ENCODE results near the gene CRIP2. TPM values are rescaled to one million over a fixed set of nuclear protein-coding genes. Genes with fewer than 3 reads are reported as not detected.

CRIP2 gene
- polyA plus RNA-seq, 1 donor from 2014 or later, result 214 TPM

GRCh38 chr14:105489542-105490266 is 15.1 kb downstream of the CRIP2 start:
- Histone ChIP-seq H3F3A (ENCODE audit: insufficient read depth, low read length, poor library complexity, severe bottlenecking) (no peaks in the 10 kb centered on the region), H3K27ac (ENCODE audit: low read length) (peak overlapping the region; percentile 93), H3K79me2 (replicated peaks; ENCODE audit: insufficient read depth, low read length) (no peaks in the 10 kb centered on the region), H3K9ac (ENCODE audit: low read length) (peak overlapping the region; percentile 96), H4K20me1 (ENCODE audit: insufficient read depth) (no peaks in the 10 kb centered on the region), H3K9me2 (ENCODE audit: insufficient read depth, low read length) (no peaks in the 10 kb centered on the region), H2AFZ (ENCODE audit: low read depth, low read length) (peak overlapping the region; percentile 59), H3K4me2 (ENCODE audit: low read length) (peak overlapping the region; percentile 79), H3K36me3 (ENCODE audit: insufficient read depth, low read length) (no peaks in the 10 kb centered on the region), H3K4me3 (ENCODE audit: low read length) (peak overlapping the region; percentile 93), H3K9me3 (ENCODE audit: low read length) (no peaks in the 10 kb centered on the region), H3K27me3 (ENCODE audit: insufficient read depth, low read depth, low read length) (peaks cover 29% of the 10 kb centered on the region)
- TF ChIP-seq CTCF (IDR thresholded peaks at IDR 0.05; ENCODE audit: poor library complexity, severe bottlenecking), result peak; percentile 93
- peak; percentile 60 for TF ChIP-seq POLR2AphosphoS5 (IDR thresholded peaks at IDR 0.05)
- TF ChIP-seq REST (IDR thresholded peaks at IDR 0.05; ENCODE audit: borderline replicate concordance), result peak; percentile 21
- peak; percentile 42 for TF ChIP-seq MXI1 (conservative IDR thresholded peaks at IDR 0.05; ENCODE audit: poor library complexity, severe bottlenecking)
- TF ChIP-seq EP300 (conservative IDR thresholded peaks at IDR 0.05; ENCODE audit: poor library complexity, severe bottlenecking), result no peak
- TF ChIP-seq EZH2 (IDR thresholded peaks at IDR 0.05; ENCODE audit: borderline replicate concordance, insufficient read depth, low read length, poor library complexity, severe bottlenecking), result no peak
- peak; percentile 72 for TF ChIP-seq RAD21 (conservative IDR thresholded peaks at IDR 0.05)
- peak; percentile 54 for TF ChIP-seq TAF1 (IDR thresholded peaks at IDR 0.05; ENCODE audit: low read depth)
- peak; percentile 87 for TF ChIP-seq SMC3 (conservative IDR thresholded peaks at IDR 0.05; ENCODE audit: poor library complexity)

GRCh38 chr14:105490267-105490571 is 15.6 kb downstream of the CRIP2 start:
- no peaks in the 10 kb centered on the region for H3K79me2 ChIP-seq (replicated peaks; ENCODE audit: insufficient read depth, low read length)
- no peaks in the 10 kb centered on the region for H4K20me1 ChIP-seq (ENCODE audit: insufficient read depth)
- peak overlapping the region; percentile 39 for H3K4me2 ChIP-seq (ENCODE audit: low read length)
- H3K27me3 ChIP-seq (ENCODE audit: insufficient read depth, low read depth, low read length), result peaks cover 28% of the 10 kb centered on the region
- peak overlapping the region; percentile 93 for H3K27ac ChIP-seq (ENCODE audit: low read length)
- peak overlapping the region; percentile 59 for H2AFZ ChIP-seq (ENCODE audit: low read depth, low read length)
- H3K9me2 ChIP-seq (ENCODE audit: insufficient read depth, low read length), result no peaks in the 10 kb centered on the region
- no peaks in the 10 kb centered on the region for H3F3A ChIP-seq (ENCODE audit: insufficient read depth, low read length, poor library complexity, severe bottlenecking)
- no peak for TF ChIP-seq SMC3 (conservative IDR thresholded peaks at IDR 0.05; ENCODE audit: poor library complexity)
- TF ChIP-seq REST (IDR thresholded peaks at IDR 0.05; ENCODE audit: borderline replicate concordance), result peak; percentile 49
- TF ChIP-seq TAF1 (IDR thresholded peaks at IDR 0.05; ENCODE audit: low read depth), result peak; percentile 43
- no peaks in the 10 kb centered on the region for H3K36me3 ChIP-seq (ENCODE audit: insufficient read depth, low read length)
- peak overlapping the region; percentile 96 for H3K9ac ChIP-seq (ENCODE audit: low read length)
- peak overlapping the region; percentile 93 for H3K4me3 ChIP-seq (ENCODE audit: low read length)
- H3K9me3 ChIP-seq (ENCODE audit: low read length), result no peaks in the 10 kb centered on the region

Measured in neural cell (in vitro differentiated cells).